Fibroblast of lung (primary cell): ENCODE measurements around the gene PJA1.

ENCODE experiments used
- CTCF ChIP-seq, 2 donors: IDR thresholded peaks in 1 of 2; conservative IDR thresholded peaks in 1 of 2; 1 replicate in 1 of 2; 2 replicates in 1 of 2; pipeline ENCODE4 v1.5.1; 2011 to 2012; ENCODE audit warnings: low read length in 2 of 2, control low read depth in 1 of 2, inconsistent platforms in 1 of 2, low read depth in 1 of 2, mild to moderate bottlenecking in 1 of 2
- EZH2 ChIP-seq: IDR thresholded peaks from 2 replicates; pipeline ENCODE4 v1.5.1; 2012; ENCODE audit warnings: low read length, control low read depth, mild to moderate bottlenecking; ENCODE audit errors: missing control alignments

- no peak for TF ChIP-seq CTCF (conservative IDR thresholded peaks at IDR 0.05 in 1 of 2, IDR thresholded peaks at IDR 0.05 in 1 of 2; ENCODE audit: low read depth in 1 of 2, low read length in 2 of 2)
- TF ChIP-seq EZH2: no peak
Measured at GRCh38 chrX:69119122-69119521, 46.1 kb downstream of the PJA1 start.
